NCI-H1092 (cell line): ENCODE results near the gene LCE3E.
"Not testable (repeated sequence)": the region's sequence is repeated elsewhere in the genome, so short reads cannot be mapped to it uniquely, and the experiment has no call there.

Experiments
- DNase-seq: peaks from one replicate; lab custom pipeline; 2025; lab: John Stamatoyannopoulos, UW

Gene LCE3E

GRCh38 chr1:152566681-152567080 is at the start of gene LCE3E:
LCE3E (minus strand) TSS chr1:152566780; CDS start chr1:152566208, 572 bp downstream.
- no peak for DNase-seq

GRCh38 chr1:152613511-152613910 is 46.9 kb upstream of the LCE3E start, which contains the start of gene LCE3B:
LCE3B (plus strand) TSS chr1:152613811; CDS start chr1:152613811, 0 bp downstream.
- no peak for DNase-seq

DNA sequence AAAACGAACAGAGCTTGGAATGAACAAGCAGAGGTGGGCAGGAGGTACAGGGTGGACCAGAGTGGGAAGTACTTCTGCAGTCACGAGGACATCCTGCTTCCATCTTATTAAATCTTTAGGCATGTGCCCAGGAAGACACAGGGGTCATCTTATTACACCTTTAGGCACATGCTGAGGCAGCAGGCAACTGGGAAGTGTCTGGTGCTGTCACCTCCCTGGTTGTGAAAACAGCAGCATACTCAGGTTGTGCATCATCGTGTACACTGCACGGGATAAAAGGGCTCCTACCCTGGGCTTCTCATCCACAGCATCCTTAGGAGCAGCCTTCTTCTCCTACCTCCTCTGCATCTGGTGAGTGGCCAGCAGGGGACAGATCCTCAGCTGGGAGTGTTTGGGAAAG is 33.4 kb upstream of the LCE3E start, which contains the start of gene LCE3C:
Gene LCE3C (plus strand): TSS at position 301 of the 400 bp plus-strand sequence. CDS start 498 bp downstream, outside the sequence.
- no peak for DNase-seq

GRCh38 chr1:152596986-152597385 is 30.4 kb upstream of the LCE3E start:
- DNase-seq, result no peak

GRCh38 chr1:152585586-152585985 is 19.0 kb upstream of the LCE3E start:
- no peak for DNase-seq

- no peak for DNase-seq
Measured at GRCh38 chr1:152582647-152583046, 16.1 kb upstream of the LCE3E start.

DNA sequence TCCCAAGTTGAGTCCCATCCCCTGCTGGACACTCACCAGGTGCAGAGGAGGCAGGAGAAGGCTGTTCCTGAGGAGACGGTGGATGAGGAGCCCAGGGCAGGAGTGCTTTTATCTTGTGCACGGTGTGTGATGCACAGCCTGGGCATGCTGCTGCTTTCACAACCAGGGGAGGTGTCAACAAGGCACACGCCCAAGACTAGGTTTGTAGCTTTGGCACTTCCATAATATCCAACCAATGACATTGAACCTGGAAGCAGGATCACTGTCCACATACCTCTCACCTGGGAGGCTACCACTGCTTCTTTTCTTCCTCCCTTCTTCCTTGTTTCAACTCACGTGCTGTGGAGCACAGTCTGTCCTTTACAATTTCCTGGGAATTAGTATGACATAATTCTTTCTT is 13.9 kb upstream of the LCE3E start, which contains the start of gene LCE3D:
Gene LCE3D (minus strand): TSS at position 84 of the 400 bp plus-strand sequence. CDS start 580 bp downstream, outside the sequence.
- DNase-seq, result no peak

DNA sequence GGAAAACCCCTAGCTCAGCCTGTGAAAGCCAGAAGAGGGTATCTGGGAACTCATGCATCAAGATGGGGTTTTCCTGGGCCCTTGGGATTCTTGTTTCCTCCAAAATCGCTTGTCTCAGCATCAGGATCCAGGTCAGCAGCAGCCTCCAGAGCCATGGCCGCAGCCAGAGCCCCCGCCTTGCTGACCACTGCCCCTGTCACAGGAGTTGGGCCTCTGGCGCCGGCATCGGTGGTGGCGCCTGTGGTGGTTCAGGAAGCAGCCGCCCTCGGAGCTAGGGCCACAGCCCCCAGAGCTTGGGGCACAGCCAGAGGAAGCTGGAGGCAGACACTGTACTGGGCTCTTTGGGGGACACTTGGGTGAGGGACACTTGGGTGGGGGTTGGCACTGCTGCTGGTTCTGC is 12.9 kb upstream of the LCE3E start:
- not testable (repeated sequence) for DNase-seq

GRCh38 chr1:152577168-152577567 is 10.6 kb upstream of the LCE3E start:
- no peak for DNase-seq

- no peak for DNase-seq
Measured at GRCh38 chr1:152565535-152566215, 905 bp downstream of the LCE3E start.

DNA sequence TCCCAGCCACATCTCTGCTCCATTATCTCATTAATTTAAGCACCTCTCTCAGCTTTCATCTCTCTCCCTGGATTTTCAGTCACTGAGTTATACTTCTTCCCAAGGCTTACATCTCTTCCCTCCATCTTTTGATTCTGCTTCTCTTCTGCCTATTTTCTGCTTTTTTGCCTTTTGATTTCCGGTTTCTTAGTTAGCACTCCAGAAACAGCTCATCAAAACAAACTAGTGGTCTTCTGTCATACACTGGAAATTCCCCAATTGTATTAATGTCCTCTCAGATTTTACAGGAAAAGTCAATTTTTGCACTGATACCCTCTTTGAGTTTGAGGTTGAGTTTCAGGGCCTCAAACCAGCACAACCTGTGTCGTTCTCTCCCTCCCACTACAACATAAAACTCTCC is 1.5 kb downstream of the LCE3E start:
- DNase-seq, result no peak

DNA sequence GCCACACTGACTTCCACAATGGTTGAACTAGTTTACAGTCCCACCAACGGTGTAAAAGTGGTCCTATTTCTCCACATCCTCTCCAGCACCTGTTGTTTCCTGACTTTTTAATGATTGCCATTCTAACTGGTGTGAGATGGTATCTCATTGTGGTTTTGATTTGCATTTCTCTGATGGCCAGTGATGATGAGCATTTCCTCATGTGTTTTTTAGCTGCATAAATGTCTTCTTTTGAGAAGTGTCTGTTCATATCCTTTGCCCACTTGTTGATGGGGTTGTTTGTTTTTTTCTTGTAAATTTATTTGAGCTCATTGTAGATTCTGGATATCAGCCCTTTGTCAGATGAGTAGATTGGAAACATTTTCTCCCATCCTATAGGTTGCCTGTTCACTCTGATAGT is 18.2 kb downstream of the LCE3E start:
- not testable (repeated sequence) for DNase-seq

DNA sequence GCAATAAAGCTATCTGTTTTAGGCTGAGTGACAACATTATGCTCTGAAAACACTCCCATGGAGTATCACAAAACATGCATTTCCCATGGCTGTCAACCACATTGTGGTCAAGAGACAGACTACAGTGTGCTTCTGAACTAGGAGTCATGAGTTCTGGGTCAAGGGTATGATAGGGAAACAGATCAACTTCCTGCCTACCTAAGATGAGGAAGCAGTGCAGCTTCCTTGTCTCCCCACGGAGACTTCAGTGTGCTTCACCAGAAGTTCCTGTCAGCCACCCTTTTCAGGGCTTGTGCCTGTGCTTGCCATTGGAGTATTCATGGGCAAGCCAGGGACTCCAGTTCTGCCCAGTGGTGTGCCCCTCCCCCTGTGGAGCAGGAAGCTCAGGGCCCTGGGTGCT is 19.9 kb downstream of the LCE3E start:
- DNase-seq, result no peak

DNA sequence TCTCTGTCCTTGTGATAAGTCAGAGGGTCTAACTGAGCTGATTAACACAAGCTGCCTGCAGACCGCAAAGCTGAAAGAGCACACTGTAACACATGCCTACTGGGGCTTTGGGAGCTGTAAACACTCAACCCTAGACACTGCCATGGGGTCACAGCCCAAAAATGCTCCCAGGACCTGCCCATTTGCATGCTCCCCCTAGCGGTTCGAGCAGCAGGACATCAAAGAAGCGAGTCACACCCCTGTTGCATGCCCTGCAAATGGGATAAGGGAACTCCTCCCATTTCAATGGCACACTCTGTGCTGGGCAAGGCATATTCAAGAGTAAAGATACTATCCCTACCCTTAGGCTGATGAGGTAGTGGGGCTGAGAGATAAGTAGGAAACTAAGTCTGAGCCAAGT is 22.8 kb downstream of the LCE3E start:
- no peak for DNase-seq

GRCh38 chr1:152539901-152540300 is 26.7 kb downstream of the LCE3E start:
- no peak for DNase-seq

GRCh38 chr1:152537496-152537895 is 29.1 kb downstream of the LCE3E start:
- DNase-seq, result no peak

DNA sequence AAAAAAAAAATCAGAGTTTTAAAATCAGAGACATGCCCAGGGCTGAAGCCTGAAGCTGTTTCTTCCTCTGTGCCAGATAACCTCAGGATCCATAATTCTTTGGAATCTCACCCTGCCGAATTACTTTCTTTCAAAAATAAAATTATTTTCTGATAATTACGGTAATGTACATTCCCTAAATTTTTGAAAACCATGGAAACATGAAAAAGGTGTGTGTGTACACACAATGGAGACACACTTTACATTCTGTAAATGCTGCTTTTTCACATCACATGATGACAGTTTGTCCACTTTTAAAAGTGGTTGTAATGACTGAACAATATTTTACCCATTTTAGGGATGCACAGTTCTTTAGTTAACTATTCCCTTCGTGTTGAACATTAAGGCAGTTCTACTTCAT is 30.8 kb downstream of the LCE3E start:
- no peak for DNase-seq

DNA sequence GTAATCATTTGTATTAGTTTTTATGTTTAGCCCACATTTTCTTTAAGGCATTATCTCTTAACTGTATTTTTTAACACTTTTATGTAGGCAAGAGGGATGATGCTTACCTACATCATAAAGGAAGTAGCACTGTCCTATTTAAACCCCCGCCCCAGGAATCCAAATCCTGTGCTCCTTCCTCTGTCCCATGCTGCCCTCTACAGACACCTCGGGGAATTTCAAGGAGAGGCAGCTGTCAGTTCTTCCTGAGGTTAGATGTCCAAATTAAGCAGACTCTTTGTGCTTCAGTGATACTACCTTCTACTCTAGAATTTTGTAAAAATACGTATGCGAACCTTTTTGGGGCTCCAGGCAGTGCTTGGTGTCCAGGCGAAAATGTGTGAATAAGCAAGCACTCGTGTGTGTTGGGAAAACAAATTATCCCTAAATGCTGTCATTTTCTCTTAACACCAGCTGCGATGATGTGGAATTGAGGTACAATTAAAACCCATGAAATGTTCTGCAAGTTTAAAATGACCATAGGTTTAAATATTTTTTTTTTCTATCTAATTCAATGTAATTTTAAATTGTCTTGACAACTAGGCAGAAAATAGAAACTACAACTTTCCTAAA is 33.1 kb downstream of the LCE3E start:
- DNase-seq, result no peak

GRCh38 chr1:152525080-152525641 is 41.4 kb downstream of the LCE3E start:
- DNase-seq, result no peak

DNA sequence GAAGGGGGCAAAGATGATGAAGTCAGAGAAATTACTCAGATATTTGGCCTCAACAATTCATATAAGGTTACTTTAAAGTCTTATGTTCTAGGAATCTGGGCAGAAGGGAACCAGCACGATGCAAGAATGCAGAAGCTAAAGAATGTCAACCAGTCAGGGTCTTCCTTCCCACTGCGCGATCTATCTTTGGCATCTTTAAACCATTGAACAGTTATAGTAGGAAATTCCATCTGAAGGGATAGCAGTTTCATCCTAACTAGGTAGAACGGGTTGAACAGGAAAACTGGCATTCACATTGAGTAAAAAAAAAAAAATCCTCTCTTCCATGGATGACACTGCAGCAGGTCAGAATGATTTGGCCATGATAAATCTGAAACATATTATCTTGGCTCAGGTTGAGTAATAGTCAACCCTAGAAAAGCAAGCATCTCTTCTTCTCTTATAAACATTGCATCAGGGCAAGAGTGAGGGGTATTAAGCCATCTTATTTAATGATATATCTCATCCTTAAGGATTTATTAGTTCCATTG is 46.0 kb downstream of the LCE3E start:
- no peak for DNase-seq

DNA sequence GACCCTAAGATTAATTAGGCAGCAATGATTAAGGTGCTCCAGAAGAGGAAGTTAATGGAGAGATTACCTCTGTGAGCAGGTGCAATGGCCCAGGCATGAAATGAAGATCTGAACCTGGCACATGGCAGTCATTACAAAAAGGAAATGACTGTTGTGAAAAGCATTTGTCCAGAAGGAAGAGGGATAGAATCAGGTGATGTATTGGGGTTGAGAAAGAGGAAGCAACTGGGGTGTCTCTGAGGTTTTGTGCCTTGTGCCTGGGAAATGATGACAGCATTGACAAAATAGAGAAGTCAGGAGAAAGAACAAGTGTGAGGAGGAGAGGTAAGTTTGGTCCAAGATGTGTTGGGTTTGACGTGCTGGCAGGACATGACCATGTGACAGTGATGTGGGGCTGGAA is 46.7 kb downstream of the LCE3E start:
- DNase-seq, result no peak

- DNase-seq, result no peak
Measured at GRCh38 chr1:152517237-152517811, 49.3 kb downstream of the LCE3E start.

- no peak for DNase-seq
Measured at GRCh38 chr1:152516082-152516481, 50.5 kb downstream of the LCE3E start.
